Measurements from ENCODE around the gene NOL9. TPM values are rescaled to one million over a fixed set of nuclear protein-coding genes. Genes with fewer than 3 reads are reported as not detected.

Gene NOL9
- polyA plus RNA-seq, 1 donor: 19.5 TPM

DNA sequence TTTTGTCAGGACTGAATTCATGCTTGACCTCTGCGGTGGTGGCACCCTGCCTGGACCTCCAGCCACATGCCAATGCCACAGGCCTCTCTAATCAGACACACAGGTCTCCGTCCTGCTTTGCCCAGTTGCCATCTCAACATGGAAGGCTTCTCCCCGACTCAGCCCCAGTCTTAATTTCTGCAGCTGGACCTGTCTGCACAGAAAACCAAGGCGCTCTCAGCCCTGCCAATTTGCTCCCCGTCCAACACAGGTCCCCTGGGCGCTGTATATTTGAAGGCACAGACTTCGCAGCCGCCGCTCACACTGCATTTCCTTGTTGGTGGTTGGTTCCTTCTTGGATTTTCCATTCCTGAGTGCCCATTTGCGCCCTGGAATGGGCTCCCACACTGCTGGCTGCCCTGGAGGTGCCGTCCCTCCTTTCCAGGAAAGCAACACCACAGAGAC, 34.8 kb downstream of the NOL9 start:
- DNase-seq: peak; percentile 53

DNA sequence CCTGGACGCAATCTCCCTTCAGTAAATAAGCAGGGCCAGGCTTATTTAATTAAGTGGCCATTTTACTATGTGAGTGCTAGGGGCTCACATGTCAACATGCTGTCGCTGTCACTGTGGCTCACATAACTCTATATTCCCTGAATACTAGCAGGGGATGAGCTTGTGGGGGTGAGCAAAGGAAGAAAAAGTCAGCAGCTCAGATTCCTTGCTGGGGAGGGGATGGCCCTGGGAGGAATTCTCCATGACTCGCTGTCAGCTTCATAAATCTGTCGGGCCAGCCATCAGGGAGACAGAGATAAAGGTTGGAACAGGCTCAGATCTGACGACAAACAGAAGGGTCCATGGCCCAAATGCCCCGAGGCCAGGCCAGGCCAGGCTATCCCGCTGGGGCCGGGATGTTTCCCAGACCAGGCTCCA, 36.9 kb downstream of the NOL9 start:
- DNase-seq: no peak

DNA sequence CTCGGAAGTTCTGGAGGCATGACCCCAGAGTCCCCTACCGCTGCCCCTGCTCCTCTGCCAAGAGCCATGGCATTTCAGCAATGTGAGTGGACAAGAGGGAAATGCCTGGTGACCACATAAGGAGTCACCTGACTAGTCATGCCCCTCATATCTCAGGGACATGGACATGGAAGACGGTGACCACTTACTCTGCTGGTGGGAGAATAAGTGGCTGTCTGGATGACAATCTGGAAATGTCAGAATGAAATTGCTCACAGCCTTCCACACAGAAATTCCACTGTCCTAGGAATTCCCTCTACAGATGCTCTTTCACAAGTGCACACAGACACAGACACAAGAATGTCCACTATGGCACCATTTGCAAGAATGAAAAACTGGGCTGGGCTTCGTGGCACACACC, 38.5 kb downstream of the NOL9 start:
- DNase-seq: no peak

DNA sequence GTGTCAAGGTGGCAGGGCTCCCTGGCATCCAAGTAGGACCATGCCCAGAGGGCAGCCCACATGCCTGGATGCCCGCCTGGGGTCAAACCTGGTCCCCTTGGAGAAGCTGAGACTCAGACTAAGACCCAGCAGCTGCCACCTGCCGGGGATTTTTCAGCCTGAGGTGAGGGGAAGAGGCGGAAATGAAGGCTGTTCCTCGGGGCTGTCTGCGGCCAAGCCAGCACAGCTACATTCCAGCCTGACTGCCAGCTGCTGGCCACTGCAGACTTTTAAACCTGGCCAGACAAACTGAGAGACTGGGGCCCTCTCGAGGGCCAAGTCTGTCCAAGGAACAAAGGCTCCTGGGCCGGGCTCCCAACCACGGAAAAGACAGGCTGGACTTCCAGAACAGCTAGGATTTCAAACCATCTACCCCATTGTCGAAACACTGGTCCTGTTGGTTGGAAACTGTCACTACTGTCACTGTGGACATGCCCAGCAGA, 41.0 kb downstream of the NOL9 start:
- no peak for DNase-seq

DNA sequence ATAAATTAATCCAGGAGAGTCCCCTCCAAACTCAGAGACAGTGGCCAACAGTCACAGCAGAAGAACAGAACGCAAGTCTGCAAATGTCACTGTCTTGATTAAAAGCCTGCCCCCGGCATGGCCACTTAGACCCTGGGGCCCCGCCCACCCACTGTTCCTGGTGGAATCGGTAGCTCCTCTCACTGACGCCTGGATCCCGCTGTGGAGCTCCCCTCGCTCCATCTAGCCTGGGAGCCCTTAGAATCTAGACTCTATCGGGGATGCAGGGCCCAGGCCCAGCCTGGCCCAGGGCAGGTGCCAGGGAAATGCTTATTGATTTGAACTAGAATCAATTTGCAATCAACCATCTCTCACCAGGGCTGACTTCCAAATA, 41.4 kb downstream of the NOL9 start:
- DNase-seq: no peak

DNA sequence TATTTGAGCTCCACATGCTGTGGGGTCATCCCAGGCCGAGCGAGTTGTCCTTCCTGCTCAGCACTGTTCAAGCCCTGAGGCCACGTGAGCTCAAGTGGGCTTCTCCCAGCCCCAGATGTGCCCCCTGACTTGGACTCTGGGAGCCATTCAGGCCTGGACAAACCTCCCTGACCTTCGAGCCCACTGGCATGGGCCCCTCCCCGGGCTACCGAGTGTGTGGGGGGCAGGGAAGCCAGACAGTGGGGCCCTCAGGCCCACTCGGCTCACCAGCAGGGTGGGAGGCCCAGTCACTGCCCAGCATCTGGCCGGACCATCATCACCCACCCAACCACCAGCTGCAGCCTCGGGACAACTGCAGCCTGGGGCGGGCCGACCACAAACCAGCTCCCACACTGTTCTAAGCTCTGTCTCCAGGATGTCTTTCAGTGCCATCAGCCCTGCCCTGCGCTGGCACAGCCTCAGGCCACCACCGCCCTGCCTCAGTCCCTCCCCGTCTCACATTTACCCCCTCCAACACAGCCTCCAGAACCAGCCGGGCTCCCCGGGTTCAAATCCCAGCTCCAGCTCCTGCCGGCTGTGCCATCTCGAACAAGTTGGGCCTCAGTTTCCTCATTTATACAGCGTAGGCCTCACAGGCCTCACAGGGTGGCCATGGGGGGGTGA, 41.9 kb downstream of the NOL9 start:
- no peak for DNase-seq

DNA sequence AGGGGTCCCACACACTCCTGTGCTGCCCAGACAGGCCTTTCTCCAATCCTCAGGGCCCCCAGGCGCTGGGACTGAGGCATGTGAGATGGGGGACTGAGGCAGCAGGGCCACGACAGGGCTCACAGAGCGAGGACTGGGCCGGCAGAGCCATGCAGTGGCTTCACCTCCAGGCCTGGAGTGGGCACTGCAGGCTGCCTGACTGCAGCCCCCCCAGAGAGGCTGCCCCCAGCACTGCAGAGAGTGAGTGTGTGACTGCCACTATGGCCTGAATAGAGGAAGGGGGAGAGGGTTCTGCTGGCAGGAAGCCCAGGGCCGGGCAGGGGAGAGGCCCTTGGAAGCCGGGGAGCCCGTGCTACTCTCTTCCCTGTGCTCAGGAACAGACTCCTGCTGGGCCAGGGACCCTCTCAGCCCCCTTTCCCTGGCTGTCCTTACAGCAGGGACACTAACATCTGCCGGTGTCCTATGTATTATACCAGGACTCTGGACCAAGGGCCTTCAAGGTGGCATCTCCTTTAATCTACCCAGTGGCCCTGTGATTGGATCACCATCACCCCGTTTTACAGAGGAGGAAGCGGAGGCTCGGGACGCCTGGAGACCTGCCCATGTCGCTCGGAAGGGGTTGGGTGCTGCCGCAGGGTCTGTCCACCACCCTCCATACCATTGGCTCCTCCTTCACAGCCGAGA, 42.6 kb downstream of the NOL9 start:
- no peak for DNase-seq

DNA sequence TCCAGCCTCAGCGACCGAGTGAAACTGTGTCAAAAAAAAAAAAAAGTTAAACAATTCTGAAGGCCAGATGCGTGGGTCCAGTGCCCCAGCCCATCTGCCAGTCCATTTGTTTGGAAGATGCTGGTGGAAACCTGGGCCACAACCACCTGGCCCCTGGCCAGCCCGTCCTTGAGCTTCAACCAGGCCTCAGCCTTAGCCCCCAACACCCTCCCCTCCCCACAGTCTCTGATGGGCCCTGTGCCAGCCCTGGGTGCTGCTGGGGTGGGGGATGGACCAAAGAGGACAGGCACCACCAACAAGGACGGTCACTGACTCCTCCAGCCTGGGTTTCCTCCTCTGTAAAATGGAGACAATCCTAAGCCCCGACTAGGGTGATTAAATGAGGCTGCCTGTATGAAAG, 43.3 kb downstream of the NOL9 start:
- DNase-seq: no peak

DNA sequence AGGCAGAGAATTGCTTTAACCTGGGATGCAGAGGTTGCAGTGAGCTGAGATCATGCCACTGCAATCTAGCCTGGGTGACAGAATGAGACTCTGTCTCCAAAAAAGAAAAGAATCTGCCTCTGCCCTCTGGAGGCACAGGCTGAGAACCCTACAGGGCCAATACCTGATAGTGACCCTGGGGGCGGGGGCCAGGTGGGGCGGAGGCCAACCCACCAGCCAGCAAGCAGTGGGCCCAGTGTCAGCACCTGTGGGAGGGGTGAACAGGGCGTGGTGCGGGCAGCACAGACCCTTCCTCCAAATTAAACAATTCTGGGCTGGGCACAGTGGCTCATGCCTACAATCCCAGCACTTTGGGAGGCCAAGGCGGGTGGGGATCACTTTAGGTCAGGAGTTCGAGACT, 43.8 kb downstream of the NOL9 start:
- no peak for DNase-seq

DNA sequence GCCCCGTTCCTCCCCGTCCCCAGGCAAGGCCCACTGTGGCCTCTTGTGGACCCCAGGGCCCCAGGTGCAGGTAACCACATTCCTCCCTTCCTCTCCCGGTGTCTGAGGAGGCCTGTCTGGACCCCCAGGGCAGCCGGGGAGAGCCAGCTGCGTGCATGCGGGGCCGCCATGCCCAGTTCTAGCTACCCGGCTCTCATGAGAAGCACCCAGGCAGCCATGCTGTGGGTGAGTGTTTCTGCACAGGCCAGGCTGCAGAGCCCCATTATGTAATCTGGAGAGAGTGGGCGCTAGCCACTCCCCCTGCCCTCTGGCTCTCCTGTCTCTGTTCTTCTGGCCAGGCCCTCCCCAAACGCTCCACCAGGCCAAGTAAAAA, 44.4 kb downstream of the NOL9 start:
- DNase-seq: no peak

DNA sequence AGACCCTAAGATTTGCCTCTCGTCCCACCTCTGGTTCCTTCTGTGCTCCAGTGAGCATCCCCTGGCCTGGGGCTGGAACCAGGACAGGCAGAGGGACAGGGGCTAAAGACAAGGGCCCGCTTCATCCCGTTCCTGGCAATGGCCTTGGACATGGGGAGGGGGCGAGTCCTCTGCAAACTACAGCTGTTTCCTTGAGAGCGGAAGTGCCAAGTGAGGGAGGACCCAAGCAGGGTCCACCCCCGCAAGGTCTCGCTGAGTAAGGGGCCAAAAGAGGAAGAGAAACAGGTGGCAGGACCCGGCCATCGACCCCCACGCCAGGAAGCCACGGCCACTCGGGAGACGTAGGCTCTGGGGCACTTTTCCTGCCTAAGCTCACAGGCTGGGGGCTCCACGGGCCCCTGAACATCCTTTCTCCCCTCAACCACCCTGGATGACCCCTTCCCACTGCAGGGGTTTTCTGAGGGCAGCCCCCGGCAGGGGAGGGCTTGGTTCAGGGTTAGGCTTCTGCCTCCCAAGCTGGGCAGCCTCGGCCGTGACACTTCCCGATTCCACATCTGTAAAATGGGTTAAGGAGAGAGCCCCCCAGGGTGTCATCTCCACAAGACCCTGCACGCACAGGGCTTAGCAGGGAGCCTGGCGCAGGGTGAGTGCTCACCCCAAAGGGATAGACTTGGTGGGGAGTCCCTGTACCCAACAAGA, 44.9 kb downstream of the NOL9 start:
- DNase-seq: no peak

DNA sequence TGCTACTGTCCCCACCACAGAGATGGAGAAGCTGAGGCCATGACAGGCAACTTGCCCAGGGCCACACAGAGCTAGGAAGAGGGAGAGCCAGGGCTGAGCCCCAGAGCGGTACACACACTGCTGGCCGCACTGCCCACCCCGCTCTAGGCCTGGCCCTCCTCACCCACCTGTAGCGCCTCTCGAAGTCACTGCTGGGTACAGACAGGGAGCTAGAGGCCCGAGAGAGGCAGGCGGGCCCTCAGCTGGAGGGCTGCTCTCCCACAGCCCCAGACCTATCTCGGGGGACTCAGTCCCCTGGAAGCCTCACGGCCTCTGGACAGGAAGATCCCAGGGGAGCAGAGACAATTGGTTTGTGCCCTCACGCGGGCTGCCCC, 45.5 kb downstream of the NOL9 start:
- no peak for DNase-seq

DNA sequence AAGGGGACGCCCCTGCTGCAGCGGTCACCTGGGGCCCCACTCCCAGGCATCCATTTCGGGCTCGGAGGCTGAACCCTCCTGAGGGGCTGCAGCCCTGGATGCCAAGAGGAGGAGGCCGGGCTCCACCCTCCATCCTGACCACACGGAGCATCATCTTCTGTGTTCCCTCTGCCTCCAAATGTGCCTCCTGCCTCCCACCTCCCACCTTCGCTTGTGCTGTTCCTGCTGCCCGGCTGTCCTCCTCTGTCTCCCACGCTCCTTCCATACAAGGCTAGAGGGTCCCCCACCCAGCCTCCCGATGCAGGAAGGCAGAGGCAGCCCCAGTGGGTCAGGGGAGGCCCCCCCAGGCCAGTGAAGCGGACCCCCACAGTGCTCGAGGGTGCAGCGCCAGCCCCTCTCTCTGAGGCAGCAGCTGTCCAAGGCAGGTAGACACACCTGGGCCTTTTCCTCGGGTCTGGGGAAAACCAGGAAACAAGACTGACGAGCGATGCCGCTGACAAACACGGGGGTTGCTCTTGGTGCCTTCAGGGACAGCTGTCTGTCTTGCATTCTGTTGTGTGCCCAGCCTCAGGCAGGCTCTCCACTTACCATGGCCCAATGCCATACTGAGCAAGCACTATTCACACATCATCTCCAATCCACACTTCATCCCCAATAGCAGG, 46.0 kb downstream of the NOL9 start:
- DNase-seq: no peak

DNA sequence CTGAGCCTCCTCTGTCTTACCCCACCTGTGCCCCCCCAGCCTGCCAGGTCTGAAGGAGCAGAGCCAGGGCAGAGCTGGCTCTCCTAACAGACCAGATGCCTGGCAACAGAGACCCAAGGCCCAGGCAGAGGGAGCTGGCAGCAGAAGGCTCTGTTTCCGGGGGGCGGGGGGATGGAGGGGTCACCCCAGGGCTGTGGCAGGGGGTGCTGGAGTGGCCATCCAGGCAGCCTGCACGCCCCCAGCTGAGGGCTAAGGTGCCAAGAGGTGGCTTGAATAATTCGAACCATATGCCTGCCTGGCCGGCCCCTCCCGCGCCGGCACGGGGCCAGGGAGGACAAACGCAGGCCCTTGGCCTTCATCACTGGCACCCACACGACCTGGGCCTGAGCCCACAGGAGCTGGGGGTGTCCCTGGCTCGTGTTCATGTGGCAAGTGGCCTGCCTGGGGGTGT, 46.8 kb downstream of the NOL9 start:
- DNase-seq: no peak

DNA sequence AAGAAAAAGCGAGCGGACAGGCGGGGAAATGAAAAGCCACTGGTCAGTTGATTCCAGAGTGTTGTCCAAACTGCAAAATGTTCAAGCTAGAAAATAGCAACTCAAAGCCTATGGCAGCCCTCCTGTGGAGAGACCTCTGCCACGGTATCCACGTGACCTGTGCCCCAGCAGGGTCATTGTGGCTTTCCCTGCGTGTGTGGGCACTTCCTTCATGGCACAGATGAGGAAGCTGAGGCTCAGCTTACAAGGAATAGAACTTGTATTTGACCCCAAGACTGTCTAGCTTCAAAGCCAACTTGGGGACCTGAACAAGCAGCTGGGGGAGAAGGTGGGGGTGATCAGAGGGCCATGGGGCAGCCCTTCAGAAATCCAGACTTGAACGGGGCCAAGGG, 47.3 kb downstream of the NOL9 start:
- no peak for DNase-seq

DNA sequence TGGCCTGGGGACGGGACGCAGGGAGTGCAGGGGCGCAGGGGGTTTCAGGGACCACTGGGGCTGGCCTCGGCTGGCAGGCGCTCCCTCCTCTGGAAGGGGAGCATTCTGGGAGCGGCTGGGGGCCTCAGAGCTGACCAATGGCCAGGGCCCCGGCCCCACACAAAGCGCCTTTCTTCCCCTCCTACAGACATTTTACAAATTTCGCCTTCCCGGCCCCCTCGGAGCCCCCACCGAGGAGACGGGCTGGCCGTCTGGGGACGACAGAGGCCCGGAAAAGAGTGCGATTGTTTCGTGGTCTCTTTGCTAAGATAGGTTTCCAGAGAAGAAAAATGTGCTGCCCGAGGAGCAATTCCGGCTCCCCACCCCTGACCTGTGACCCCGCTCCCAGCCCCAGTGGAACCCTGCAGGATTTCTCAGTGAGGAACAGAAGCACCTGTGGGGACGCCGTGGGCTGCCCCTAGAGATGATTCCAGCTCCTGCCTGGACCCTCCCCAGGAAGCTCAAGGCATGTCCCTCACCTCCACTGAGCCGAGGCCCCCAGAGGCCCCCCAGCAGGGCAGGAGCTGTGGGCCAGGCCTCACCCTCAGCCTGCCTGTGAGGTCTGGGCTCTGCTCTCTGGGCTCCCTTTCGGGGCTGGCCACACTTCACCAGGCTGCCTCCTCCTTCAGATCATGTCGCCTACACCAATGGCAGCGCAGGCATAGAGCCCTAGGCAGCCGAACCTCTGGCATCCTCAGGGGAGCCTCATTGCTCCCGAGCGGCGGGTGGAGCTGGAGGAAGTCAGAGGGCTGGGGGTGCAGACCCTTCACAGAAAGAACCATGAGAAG, 47.9 kb downstream of the NOL9 start:
- no peak for DNase-seq

DNA sequence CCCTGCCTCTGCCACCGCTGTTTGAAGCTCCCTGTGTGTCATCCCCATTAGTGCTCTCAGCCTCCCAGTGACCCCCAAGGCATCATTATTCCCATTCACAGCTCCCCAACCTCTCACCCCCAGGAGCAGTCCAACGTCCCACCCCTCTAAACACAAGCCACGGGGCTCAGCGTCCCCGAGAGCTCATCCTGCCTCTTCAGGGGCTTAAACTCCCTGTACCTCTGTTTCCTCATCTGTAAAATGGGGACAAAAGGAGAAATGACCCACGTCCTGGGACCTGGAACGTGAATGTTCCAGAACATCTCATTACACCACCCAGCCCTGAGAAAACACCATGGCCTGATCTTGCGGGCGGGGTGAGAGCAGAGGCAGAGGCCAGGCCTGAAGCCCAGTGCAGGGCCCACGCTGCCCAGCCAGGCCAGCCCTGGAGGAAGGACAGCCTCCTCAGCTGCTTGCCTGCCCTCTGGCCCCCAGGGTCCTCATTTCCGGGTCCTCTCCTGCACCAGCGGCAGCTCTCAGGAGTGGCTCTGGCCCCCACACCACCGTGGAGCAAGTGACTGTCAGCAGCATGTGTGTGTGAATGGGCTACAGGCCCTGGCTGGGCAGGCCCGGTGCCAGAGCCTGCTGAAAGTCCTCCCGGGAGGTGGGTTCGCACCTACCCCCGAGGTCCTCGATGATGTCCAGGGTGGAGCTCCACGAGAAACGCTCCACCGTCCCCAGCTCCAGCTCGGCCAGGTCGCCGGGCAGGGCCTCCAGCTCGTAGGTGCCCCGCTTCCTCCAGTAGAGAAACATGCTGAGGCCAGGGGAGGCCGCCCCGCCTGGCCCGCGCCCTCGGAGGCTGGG, 48.7 kb downstream of the NOL9 start:
- DNase-seq: no peak

DNA sequence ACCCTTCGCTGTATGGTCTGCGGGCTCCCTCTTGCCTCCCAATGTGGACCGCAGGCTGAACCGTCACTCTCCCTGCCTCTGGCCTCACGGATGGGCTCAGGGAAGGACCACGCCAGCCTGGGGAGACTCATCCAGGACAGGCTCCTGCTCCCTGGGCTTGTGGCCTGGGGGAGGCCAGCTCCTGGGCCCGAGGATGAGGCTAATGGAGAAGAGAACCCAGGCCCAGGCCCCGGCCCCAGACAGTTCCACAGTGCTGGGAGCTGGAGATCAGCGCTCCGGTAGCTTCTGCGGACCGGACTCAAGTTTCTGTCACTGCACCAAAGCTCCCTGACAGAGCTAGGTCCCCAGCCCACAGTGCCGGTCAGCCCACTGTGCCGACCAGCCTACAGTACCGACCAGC, 49.4 kb downstream of the NOL9 start:
- no peak for DNase-seq

DNA sequence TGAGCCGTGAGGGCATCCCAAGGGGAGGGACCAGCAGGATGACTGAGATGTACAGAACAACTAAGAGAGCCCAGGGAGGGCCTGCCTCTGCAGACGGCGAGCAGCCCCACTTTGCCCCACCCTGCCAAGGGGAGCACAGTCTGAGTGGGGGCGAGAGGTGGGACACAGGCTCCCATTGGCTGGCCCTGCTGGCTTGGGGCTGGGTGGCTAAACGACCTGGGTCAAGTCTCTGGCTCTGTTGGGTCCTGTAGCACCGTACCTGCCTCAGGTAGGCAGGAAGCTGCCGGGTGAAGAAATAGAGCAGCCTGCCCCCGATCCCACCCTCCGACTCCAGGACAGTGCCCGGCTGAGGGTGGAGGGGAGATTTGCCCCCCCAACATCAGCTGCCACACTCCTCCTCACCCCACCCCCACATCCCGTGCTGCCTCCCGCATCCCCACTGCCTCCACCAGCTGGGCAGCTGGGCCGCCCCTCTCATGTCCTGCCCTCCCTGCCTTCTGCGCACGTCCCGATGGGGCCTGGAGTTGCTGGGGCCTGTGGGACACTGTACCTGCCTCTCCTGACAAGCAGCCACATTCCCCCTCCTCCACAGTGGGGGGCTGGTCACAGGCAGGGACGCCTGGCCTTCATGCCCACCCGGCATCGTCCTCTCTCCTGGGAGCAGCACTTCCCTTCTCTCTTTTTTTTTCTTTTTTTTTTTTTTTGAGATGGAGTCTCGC, 50.3 kb downstream of the NOL9 start:
- DNase-seq: no peak

DNA sequence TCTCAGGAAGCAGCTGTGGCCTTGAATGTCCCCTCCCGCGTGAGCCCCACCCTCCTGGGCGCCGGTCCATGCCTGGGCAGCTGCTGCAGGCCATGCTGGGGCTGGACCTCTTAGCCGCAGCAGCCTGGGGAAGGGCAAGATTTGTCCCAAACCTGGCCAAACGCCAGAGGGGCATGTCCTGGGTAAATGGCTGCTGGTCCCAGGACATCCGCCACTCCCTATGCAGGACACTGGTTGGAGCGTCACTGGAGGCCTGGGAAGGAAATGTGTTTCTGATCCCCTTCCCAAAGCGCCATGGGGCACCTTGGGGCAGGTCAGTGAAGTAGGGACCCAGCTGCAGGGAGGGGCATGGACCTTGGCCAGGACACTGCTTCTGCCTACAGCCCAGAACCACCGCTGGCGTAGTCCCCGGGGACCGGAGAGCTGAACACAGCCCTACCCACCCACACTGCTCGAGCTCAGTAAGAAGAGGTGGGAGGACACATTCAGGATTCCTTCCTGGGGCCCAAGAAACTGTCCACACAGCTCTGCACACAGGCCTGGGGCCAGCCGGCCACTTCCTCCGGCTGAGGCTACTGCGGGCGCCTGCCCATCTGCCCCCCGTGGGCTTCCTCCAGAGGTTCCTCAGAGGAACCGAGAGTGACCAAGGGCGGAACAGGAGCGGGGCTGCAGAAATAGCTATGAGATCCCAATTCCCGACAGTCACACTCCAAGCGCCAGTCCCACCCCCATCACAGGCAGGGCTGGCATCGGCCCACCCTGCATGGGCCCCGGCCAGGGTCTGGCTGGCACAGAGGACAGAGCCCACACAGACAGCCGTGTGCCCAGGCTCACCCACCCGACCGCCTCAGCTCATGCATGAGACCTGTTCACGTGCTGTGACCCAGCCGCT, 52.1 kb downstream of the NOL9 start:
- peak; percentile 70 for DNase-seq
